ENCODE results near the gene KCNC1. TPM values are rescaled to one million over a fixed set of nuclear protein-coding genes. Genes with fewer than 3 reads are reported as not detected.

Gene KCNC1
- total and polyA plus RNA-seq, 7 experiments from 2014 or later, result not detected

- H3K9me3 Mint-ChIP-seq, result no peaks in the 10 kb centered on the region
- DNase-seq, result no peak
- no peaks in the 10 kb centered on the region for H3K27me3 Mint-ChIP-seq
- Histone ChIP-seq H3K4me1 (ENCODE audit: control insufficient read depth in 2 of 2, insufficient read depth in 2 of 2, low read length in 2 of 2) (no peaks in the 10 kb centered on the region), H3K27ac (ENCODE audit: low read depth, low read length) (no peak overlapping the region), H3K36me3 (ENCODE audit: control insufficient read depth in 2 of 3, insufficient read depth in 3 of 3, low read length in 3 of 3) (no peaks in the 10 kb centered on the region), H3K27me3 (ENCODE audit: control insufficient read depth in 2 of 2, insufficient read depth in 2 of 2, low read length in 2 of 2) (no peaks in the 10 kb centered on the region), H3K9me3 (ENCODE audit: control insufficient read depth in 2 of 3, low read length in 3 of 3) (no peaks in the 10 kb centered on the region), H3K4me3 (ENCODE audit: low read length) (no peak overlapping the region)
- intact Hi-C loops (cut with micrococcal nuclease), result no loop called here
- H3K4me3 Mint-ChIP-seq, result no peak overlapping the region
- POLR2A ChIA-PET, result no interaction called here
- CTCF ChIA-PET, result no interaction called here
- ATAC-seq, result no peak
- H3K4me1 Mint-ChIP-seq, result no peaks in the 10 kb centered on the region
- no peaks in the 10 kb centered on the region for H3K36me3 Mint-ChIP-seq
- H3K27ac Mint-ChIP-seq, result no peak overlapping the region
These were observed 34.0 kb downstream of the KCNC1 start for GRCh38 chr11:17768547-17768946.

DNA sequence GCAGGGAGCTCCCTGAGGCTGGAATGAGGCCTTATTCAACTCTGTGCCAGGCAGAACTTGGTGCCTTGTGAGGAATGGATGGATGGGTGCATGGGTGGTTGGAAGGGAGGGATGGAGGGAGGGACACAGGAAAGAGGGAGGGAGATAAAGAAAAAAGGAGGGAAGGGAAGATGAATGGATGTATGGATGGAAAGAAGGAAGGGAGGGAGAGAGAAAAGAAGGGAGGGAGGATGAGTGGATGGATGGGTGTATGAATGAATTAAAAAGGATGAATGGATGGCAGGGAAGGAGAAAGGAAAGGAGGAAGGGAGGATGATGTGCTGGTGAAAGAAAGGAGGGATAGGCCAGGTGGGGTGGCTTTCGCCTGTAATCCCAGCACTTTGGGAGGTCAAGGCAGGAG is 34.6 kb downstream of the KCNC1 start:
- Mint-ChIP-seq H3K9me3 (no peaks in the 10 kb centered on the region), H3K4me1 (no peaks in the 10 kb centered on the region), H3K27me3 (no peaks in the 10 kb centered on the region), H3K36me3 (no peaks in the 10 kb centered on the region), H3K27ac (no peak overlapping the region), H3K4me3 (no peak overlapping the region)
- no peak for DNase-seq
- Histone ChIP-seq H3K27me3 (ENCODE audit: control insufficient read depth in 2 of 2, insufficient read depth in 2 of 2, low read length in 2 of 2) (no peaks in the 10 kb centered on the region), H3K36me3 (ENCODE audit: control insufficient read depth in 2 of 3, insufficient read depth in 3 of 3, low read length in 3 of 3) (no peaks in the 10 kb centered on the region), H3K4me3 (ENCODE audit: low read length) (no peak overlapping the region), H3K27ac (ENCODE audit: low read depth, low read length) (no peak overlapping the region), H3K4me1 (ENCODE audit: control insufficient read depth in 2 of 2, insufficient read depth in 2 of 2, low read length in 2 of 2) (no peaks in the 10 kb centered on the region), H3K9me3 (ENCODE audit: control insufficient read depth in 2 of 3, low read length in 3 of 3) (no peaks in the 10 kb centered on the region)
- CTCF ChIA-PET, result no interaction called here
- ATAC-seq, result no peak
- intact Hi-C loops (cut with micrococcal nuclease), result no loop called here
- POLR2A ChIA-PET, result no interaction called here

GRCh38 chr11:17770048-17770652 is 35.6 kb downstream of the KCNC1 start:
- Histone ChIP-seq H3K27me3 (ENCODE audit: control insufficient read depth in 2 of 2, insufficient read depth in 2 of 2, low read length in 2 of 2) (no peaks in the 10 kb centered on the region), H3K9me3 (ENCODE audit: control insufficient read depth in 2 of 3, low read length in 3 of 3) (no peaks in the 10 kb centered on the region), H3K4me3 (ENCODE audit: low read length) (no peak overlapping the region), H3K36me3 (ENCODE audit: control insufficient read depth in 2 of 3, insufficient read depth in 3 of 3, low read length in 3 of 3) (no peaks in the 10 kb centered on the region), H3K4me1 (ENCODE audit: control insufficient read depth in 2 of 2, insufficient read depth in 2 of 2, low read length in 2 of 2) (no peaks in the 10 kb centered on the region), H3K27ac (ENCODE audit: low read depth, low read length) (no peak overlapping the region)
- CTCF ChIA-PET, result no interaction called here
- Mint-ChIP-seq H3K36me3 (no peaks in the 10 kb centered on the region), H3K27me3 (no peaks in the 10 kb centered on the region), H3K4me1 (no peaks in the 10 kb centered on the region), H3K27ac (no peak overlapping the region), H3K9me3 (no peaks in the 10 kb centered on the region), H3K4me3 (no peak overlapping the region)
- no peak for DNase-seq
- ATAC-seq, result no peak
- intact Hi-C loops (cut with micrococcal nuclease), result no loop called here
- POLR2A ChIA-PET, result no interaction called here

- Mint-ChIP-seq H3K27ac (no peak overlapping the region), H3K9me3 (no peaks in the 10 kb centered on the region), H3K4me1 (no peaks in the 10 kb centered on the region), H3K27me3 (no peaks in the 10 kb centered on the region), H3K4me3 (no peak overlapping the region), H3K36me3 (no peaks in the 10 kb centered on the region)
- Histone ChIP-seq H3K4me1 (ENCODE audit: control insufficient read depth in 2 of 2, insufficient read depth in 2 of 2, low read length in 2 of 2) (no peaks in the 10 kb centered on the region), H3K9me3 (ENCODE audit: control insufficient read depth in 2 of 3, low read length in 3 of 3) (no peaks in the 10 kb centered on the region), H3K27me3 (ENCODE audit: control insufficient read depth in 2 of 2, insufficient read depth in 2 of 2, low read length in 2 of 2) (no peaks in the 10 kb centered on the region), H3K36me3 (ENCODE audit: control insufficient read depth in 2 of 3, insufficient read depth in 3 of 3, low read length in 3 of 3) (no peaks in the 10 kb centered on the region), H3K27ac (ENCODE audit: low read depth, low read length) (no peak overlapping the region), H3K4me3 (ENCODE audit: low read length) (no peak overlapping the region)
- ATAC-seq (no peak), DNase-seq (no peak)
- intact Hi-C loops (cut with micrococcal nuclease), result no loop called here
- ChIA-PET POLR2A (no interaction called here), CTCF (no interaction called here)
These were observed 36.3 kb downstream of the KCNC1 start for GRCh38 chr11:17770917-17771316.

DNA sequence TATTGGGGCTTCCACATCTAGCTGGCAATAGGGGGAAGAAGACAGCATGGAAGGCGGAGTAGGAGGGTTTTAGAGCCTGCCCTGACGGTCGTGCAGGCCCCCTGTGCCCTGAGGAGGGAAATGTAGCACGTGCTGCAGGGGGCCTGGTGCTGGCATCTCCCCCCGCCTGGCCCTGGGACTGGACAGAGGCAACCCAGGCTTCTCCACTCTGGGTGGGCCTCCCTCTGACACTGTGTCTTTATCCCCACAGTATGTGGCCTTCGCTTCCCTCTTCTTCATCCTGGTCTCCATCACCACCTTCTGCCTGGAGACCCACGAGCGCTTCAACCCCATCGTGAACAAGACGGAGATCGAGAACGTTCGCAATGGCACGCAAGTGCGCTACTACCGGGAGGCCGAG is 36.8 kb downstream of the KCNC1 start:
- Mint-ChIP-seq H3K36me3 (no peaks in the 10 kb centered on the region), H3K4me1 (no peaks in the 10 kb centered on the region), H3K27me3 (no peaks in the 10 kb centered on the region), H3K4me3 (no peak overlapping the region), H3K9me3 (no peaks in the 10 kb centered on the region), H3K27ac (no peak overlapping the region)
- Histone ChIP-seq H3K27ac (ENCODE audit: low read depth, low read length) (no peak overlapping the region), H3K4me1 (ENCODE audit: control insufficient read depth in 2 of 2, insufficient read depth in 2 of 2, low read length in 2 of 2) (no peaks in the 10 kb centered on the region), H3K9me3 (ENCODE audit: control insufficient read depth in 2 of 3, low read length in 3 of 3) (no peaks in the 10 kb centered on the region), H3K27me3 (ENCODE audit: control insufficient read depth in 2 of 2, insufficient read depth in 2 of 2, low read length in 2 of 2) (no peaks in the 10 kb centered on the region), H3K36me3 (ENCODE audit: control insufficient read depth in 2 of 3, insufficient read depth in 3 of 3, low read length in 3 of 3) (no peaks in the 10 kb centered on the region), H3K4me3 (ENCODE audit: low read length) (no peak overlapping the region)
- ATAC-seq (no peak), DNase-seq (no peak)
- POLR2A ChIA-PET, result no interaction called here
- intact Hi-C loops (cut with micrococcal nuclease), result no loop called here
- CTCF ChIA-PET, result no interaction called here

- H3K27me3 Mint-ChIP-seq, result no peaks in the 10 kb centered on the region
- no peak overlapping the region for H3K4me3 ChIP-seq (ENCODE audit: low read length)
- ChIA-PET CTCF (no interaction called here), POLR2A (no interaction called here)
- no peaks in the 10 kb centered on the region for H3K4me1 ChIP-seq (ENCODE audit: control insufficient read depth in 2 of 2, insufficient read depth in 2 of 2, low read length in 2 of 2)
- no peaks in the 10 kb centered on the region for H3K9me3 Mint-ChIP-seq
- H3K4me3 Mint-ChIP-seq, result no peak overlapping the region
- no peak overlapping the region for H3K27ac ChIP-seq (ENCODE audit: low read depth, low read length)
- no peak overlapping the region for H3K27ac Mint-ChIP-seq
- ATAC-seq (no peak), DNase-seq (no peak)
- H3K27me3 ChIP-seq (ENCODE audit: control insufficient read depth in 2 of 2, insufficient read depth in 2 of 2, low read length in 2 of 2), result no peaks in the 10 kb centered on the region
- H3K9me3 ChIP-seq (ENCODE audit: control insufficient read depth in 2 of 3, low read length in 3 of 3), result no peaks in the 10 kb centered on the region
- intact Hi-C loops (cut with micrococcal nuclease), result no loop called here
- no peaks in the 10 kb centered on the region for H3K36me3 ChIP-seq (ENCODE audit: control insufficient read depth in 2 of 3, insufficient read depth in 3 of 3, low read length in 3 of 3)
- H3K4me1 Mint-ChIP-seq, result no peaks in the 10 kb centered on the region
- H3K36me3 Mint-ChIP-seq, result no peaks in the 10 kb centered on the region
These were observed 37.3 kb downstream of the KCNC1 start for GRCh38 chr11:17771841-17772401.

- DNase-seq (no peak), ATAC-seq (no peak)
- Mint-ChIP-seq H3K27ac (no peak overlapping the region), H3K4me3 (no peak overlapping the region), H3K4me1 (no peaks in the 10 kb centered on the region), H3K36me3 (no peaks in the 10 kb centered on the region), H3K27me3 (no peaks in the 10 kb centered on the region), H3K9me3 (no peaks in the 10 kb centered on the region)
- no peaks in the 10 kb centered on the region for H3K27me3 ChIP-seq (ENCODE audit: control insufficient read depth in 2 of 2, insufficient read depth in 2 of 2, low read length in 2 of 2)
- no peaks in the 10 kb centered on the region for H3K36me3 ChIP-seq (ENCODE audit: control insufficient read depth in 2 of 3, insufficient read depth in 3 of 3, low read length in 3 of 3)
- POLR2A ChIA-PET, result no interaction called here
- H3K9me3 ChIP-seq (ENCODE audit: control insufficient read depth in 2 of 3, low read length in 3 of 3), result no peaks in the 10 kb centered on the region
- no peak overlapping the region for H3K27ac ChIP-seq (ENCODE audit: low read depth, low read length)
- intact Hi-C loops (cut with micrococcal nuclease), result no loop called here
- CTCF ChIA-PET, result no interaction called here
- no peaks in the 10 kb centered on the region for H3K4me1 ChIP-seq (ENCODE audit: control insufficient read depth in 2 of 2, insufficient read depth in 2 of 2, low read length in 2 of 2)
- H3K4me3 ChIP-seq (ENCODE audit: low read length), result no peak overlapping the region
These were observed 38.4 kb downstream of the KCNC1 start for GRCh38 chr11:17772704-17773600.
